Astrocyte of the hippocampus (primary cell): ENCODE results near the gene NEDD4L.

ENCODE experiments used
- DNase-seq: peaks from one replicate; pipeline ENCODE4 v3.0.0; 2011; ENCODE audit warnings: low read depth, low spot score

NEDD4L gene

GRCh38 chr18:58232668-58233067 lies 188.6 kb downstream of the NEDD4L start:
- no peak for DNase-seq

GRCh38 chr18:58234359-58234741 lies 190.3 kb downstream of the NEDD4L start:
- no peak for DNase-seq

GRCh38 chr18:58235001-58235436 lies 191.0 kb downstream of the NEDD4L start:
- DNase-seq: no peak

- no peak for DNase-seq
These were observed 195.9 kb downstream of the NEDD4L start for GRCh38 chr18:58239879-58240278.

GRCh38 chr18:58241026-58241679 lies 197.1 kb downstream of the NEDD4L start:
- no peak for DNase-seq

- DNase-seq: peak; percentile 84
These were observed 197.9 kb downstream of the NEDD4L start for GRCh38 chr18:58241877-58242276.

GRCh38 chr18:58242435-58242834 lies 198.4 kb downstream of the NEDD4L start:
- no peak for DNase-seq

- no peak for DNase-seq
These were observed 198.9 kb downstream of the NEDD4L start for GRCh38 chr18:58242968-58243367.

- DNase-seq: no peak
These were observed 199.4 kb downstream of the NEDD4L start for GRCh38 chr18:58243401-58243800.

- DNase-seq: peak; percentile 73
These were observed 203.4 kb downstream of the NEDD4L start for GRCh38 chr18:58247363-58247834.

- DNase-seq: no peak
These were observed 205.7 kb downstream of the NEDD4L start for GRCh38 chr18:58249712-58250111.

GRCh38 chr18:58251416-58251815 lies 207.4 kb downstream of the NEDD4L start:
- DNase-seq: no peak

- no peak for DNase-seq
These were observed 208.1 kb downstream of the NEDD4L start for GRCh38 chr18:58252166-58252565.

- DNase-seq: no peak
These were observed 209.3 kb downstream of the NEDD4L start for GRCh38 chr18:58253318-58253717.

GRCh38 chr18:58253871-58254270 lies 209.8 kb downstream of the NEDD4L start:
- DNase-seq: peak; percentile 35

- DNase-seq: peak; percentile 47
These were observed 211.0 kb downstream of the NEDD4L start for GRCh38 chr18:58254873-58255511.

GRCh38 chr18:58255701-58256311 lies 211.8 kb downstream of the NEDD4L start:
- DNase-seq: no peak

- no peak for DNase-seq
These were observed 212.5 kb downstream of the NEDD4L start for GRCh38 chr18:58256316-58257080.

GRCh38 chr18:58257461-58257860 lies 213.4 kb downstream of the NEDD4L start:
- peak; percentile 69 for DNase-seq

- no peak for DNase-seq
These were observed 214.8 kb downstream of the NEDD4L start for GRCh38 chr18:58258692-58259342.
